ENCODE data around the gene EPHA8.

DNA sequence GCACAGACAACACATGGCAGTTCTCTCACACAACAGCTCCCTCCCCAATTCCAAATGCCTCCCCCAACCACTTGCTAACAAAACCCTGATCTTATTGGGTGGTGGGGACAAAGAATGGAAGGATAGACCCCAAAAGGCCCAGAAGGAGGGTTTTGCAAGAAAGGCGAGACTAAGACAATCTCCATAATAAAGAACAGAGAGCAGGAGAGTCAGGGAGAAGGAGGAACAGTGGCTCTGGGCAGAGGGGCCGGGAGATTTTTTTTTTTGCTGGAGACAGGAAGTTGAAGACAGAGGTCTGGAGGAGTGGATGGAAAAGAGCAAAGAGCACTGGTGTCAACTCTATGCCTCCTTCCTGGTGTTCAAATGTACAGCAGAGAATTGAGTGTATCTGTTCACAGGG is 66.6 kb downstream of the EPHA8 start:
- TF ChIP-seq, protein P1, sequence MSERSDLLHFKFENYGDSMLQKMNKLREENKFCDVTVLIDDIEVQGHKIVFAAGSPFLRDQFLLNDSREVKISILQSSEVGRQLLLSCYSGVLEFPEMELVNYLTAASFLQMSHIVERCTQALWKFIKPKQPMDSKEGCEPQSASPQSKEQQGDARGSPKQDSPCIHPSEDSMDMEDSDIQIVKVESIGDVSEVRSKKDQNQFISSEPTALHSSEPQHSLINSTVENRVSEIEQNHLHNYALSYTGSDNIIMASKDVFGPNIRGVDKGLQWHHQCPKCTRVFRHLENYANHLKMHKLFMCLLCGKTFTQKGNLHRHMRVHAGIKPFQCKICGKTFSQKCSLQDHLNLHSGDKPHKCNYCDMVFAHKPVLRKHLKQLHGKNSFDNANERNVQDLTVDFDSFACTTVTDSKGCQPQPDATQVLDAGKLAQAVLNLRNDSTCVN (CRISPR knock-in tag; IDR thresholded peaks at IDR 0.05; ENCODE audit: borderline replicate concordance): no peak
- TF ChIP-seq POLR2A (IDR thresholded peaks at IDR 0.05; ENCODE audit: insufficient read depth in 1 of 2, low read depth in 2 of 2, low read length in 2 of 2) (no peak), RFXANK (CRISPR knock-in tag; IDR thresholded peaks at IDR 0.05) (no peak), ZNF549 (CRISPR knock-in tag; IDR thresholded peaks at IDR 0.05) (no peak), HNF4A (CRISPR knock-in tag; IDR thresholded peaks at IDR 0.05) (no peak)
- TF ChIP-seq, protein P2, sequence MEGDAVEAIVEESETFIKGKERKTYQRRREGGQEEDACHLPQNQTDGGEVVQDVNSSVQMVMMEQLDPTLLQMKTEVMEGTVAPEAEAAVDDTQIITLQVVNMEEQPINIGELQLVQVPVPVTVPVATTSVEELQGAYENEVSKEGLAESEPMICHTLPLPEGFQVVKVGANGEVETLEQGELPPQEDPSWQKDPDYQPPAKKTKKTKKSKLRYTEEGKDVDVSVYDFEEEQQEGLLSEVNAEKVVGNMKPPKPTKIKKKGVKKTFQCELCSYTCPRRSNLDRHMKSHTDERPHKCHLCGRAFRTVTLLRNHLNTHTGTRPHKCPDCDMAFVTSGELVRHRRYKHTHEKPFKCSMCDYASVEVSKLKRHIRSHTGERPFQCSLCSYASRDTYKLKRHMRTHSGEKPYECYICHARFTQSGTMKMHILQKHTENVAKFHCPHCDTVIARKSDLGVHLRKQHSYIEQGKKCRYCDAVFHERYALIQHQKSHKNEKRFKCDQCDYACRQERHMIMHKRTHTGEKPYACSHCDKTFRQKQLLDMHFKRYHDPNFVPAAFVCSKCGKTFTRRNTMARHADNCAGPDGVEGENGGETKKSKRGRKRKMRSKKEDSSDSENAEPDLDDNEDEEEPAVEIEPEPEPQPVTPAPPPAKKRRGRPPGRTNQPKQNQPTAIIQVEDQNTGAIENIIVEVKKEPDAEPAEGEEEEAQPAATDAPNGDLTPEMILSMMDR (CRISPR knock-in tag; IDR thresholded peaks at IDR 0.05): no peak
